Right renal pelvis (tissue), 4 donors: Measurements from ENCODE around the gene TMEM134. TPM values are rescaled to one million over a fixed set of nuclear protein-coding genes. Genes with fewer than 3 reads are reported as not detected.

ENCODE experiments used
- DNase-seq, 4 donors: peaks; one replicate each; pipeline ENCODE4 v3.0.0-alpha.2; 2013; ENCODE audit warnings: low read depth in 4 of 4, low spot score in 3 of 4, missing footprints in 1 of 4
- polyA plus RNA-seq, 4 donors: library from polyadenylated mRNA; unstranded; fragments of 120-200 nt; gene quantifications; one replicate each; pipeline ENCODE4 v1.2.1, GENCODE V29; 2013; ENCODE audit not compliant: insufficient read length in 4 of 4

TMEM134 gene
- polyA plus RNA-seq, 4 donors: 43.8 to 73.6 (median 49.3) TPM

DNA sequence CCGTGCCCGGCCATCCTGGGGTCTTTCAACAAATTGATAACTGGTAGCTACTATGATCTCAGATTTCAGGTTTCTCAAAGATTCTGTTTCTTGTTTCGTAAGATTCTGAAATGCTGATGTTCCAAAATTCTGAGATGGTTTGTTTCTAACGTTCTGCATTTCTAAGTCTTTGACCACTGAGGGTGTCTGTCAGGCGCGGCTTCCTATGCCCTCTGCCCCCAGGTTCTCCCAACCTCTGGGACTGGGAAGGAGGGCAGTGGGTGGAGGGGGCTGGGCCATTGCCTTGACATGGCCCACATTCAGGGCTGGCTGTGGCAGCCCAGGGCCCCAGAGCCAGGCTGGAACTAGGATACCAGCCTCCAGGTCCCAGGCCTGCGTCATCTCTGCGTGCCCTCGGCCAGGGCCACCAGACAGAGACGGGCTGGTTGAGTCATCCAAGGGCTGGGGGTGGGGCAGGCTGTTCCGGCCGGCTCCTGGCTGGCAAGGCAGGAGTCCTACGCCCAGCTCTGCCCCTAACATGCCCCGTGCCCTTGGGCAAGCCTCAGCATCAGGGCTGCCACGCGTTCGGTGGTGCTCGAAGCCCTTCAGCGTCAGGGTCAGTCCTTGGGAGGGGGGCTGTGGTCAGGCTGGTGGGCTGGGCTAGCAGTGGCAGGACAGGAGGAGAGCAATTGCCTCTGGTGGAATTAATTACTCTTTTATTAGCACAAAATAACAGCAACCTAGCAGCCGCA is 5.2 kb downstream of the TMEM134 start:
- no peak for DNase-seq

GRCh38 chr11:67463186-67463585 is 5.9 kb downstream of the TMEM134 start:
- no peak for DNase-seq

- no peak for DNase-seq
Observed at GRCh38 chr11:67458266-67458665, 10.8 kb downstream of the TMEM134 start.

- DNase-seq: no peak
Observed at GRCh38 chr11:67457453-67457852, 11.6 kb downstream of the TMEM134 start.

GRCh38 chr11:67456068-67456705 is 12.9 kb downstream of the TMEM134 start:
- no peak for DNase-seq

GRCh38 chr11:67455054-67455453 is 14.0 kb downstream of the TMEM134 start, which contains the start of gene CABP4:
CABP4 (plus strand) TSS chr11:67455354; CDS start chr11:67455424, 70 bp downstream.
- no peak for DNase-seq

DNA sequence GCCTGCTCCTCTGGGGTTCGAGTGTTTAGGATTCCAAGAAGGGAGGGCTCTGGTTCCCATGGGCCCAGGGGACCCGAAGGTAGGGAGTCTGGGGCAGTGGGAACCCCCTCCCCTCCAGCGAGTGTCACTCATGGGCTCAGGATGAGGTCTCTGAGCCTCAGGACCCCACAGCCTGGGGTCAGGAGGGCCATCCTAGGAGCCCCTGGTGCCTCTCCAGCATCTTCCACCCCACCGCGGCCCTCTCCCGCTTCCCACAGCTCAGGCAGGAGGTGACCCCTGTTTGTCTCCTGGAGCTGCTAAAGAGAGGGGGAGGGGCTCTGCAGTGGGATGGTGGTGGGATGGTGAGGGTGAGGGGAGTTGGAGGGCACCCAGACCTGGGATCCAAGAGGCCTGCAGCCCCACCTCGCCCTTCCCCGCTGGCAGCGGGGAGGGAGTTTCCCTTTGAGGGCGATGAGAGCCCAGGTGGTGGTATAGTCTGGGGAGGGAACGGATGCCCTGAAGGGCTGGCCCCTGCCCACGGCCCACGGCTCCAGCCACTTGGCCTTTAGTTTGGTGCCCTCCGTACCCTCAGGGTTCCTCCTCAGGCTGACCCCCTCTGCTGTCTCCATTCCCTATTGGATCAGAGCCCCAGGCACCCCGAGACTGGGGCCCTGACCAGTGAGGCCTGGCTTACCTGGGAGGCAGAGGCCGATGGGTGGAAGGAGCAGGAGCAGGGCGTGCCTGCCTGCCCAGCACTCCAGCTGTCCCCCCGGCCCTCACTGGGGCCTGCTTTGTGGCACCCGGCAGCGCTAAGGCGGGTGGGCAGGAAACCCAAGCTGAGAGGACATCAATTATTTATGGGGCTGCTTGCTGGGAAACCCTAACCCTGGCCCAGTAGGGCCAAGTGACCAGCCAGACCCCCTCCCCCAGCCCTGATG is 15.0 kb downstream of the TMEM134 start:
- no peak for DNase-seq

- no peak for DNase-seq
Observed at GRCh38 chr11:67452141-67452952, 16.7 kb downstream of the TMEM134 start, which contains the start of gene GPR152. GPR152 (minus strand) TSS chr11:67452729; CDS start chr11:67452724, 5 bp downstream.

GRCh38 chr11:67451658-67451976 is 17.4 kb downstream of the TMEM134 start:
- no peak for DNase-seq

DNA sequence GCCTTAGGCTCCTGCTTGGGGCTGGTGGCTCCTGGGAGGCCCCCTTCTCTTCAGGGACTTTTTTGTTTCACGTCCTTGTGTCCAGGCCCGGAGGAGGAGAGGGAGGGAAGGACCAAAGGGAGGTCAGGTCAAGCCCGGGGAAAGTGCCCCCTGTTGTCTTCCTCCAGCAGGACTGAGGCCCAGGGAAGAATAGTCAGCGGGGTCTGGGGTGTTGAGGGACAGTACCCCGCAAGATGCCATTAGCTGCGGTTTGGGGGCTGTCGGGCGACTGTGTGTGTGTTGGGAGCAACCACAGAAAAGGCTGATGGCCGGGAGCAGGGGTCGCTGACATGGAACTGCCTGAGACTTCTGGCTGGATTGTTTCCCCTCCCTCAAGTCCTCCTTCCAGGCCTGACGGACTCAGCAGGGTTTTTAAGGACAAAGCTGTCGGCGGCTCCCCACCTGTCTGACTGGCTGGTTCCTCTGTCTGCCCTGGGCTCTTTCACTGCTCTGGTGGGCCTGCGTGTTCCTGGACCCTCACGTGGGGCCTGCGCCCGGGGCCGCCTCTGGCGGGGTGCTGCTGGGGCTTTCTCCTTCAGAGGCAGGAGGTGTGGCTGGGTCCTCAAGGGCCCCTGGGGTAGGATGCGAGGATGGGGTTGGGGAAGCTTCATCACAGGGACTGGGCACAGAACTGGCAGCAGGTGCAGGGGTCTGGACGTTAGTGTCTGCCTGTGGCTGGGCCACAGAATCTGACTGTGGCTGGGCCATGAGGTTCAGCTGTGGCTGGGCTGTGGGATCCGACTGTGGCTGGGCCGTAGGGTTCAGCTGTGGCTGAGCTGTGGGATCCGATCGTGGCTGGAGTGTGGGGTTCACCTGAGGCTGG is 18.0 kb downstream of the TMEM134 start:
- DNase-seq: no peak

DNA sequence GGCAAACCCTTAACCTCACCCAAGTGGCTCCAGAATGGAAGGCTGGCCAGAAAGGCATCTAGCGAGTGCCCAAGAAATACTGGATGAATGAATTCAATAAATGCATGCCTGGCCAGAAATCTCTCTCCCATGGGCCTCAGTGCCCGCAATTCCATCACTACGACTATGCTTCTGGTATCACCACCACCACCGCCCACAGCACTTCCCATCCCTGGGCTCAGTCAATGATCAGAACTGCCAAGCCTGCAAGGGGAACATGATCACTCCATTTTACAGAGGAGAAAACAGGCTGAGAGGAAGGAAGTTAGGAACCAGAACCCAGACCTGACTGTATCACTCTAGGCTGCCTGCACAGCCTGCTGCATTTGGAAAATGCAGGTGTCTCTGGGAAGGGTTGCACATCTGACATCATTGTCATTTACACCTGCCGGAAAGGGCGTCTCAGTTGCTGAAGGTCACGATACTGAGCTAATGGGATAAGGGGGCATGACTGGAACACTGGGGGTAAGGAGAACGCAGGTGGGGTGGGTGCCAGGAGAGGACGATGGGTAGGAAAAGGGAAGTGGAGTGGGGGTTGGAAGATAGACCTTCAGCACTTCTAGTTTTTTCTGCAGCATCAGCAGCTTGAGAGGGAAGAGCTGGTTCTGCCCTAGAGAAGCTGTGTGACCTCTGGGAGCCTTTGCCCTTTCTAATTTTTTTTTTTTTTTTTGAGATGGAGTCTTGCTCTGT is 19.8 kb downstream of the TMEM134 start:
- DNase-seq: no peak

- DNase-seq: no peak
Observed at GRCh38 chr11:67448220-67448609, 20.8 kb downstream of the TMEM134 start.

DNA sequence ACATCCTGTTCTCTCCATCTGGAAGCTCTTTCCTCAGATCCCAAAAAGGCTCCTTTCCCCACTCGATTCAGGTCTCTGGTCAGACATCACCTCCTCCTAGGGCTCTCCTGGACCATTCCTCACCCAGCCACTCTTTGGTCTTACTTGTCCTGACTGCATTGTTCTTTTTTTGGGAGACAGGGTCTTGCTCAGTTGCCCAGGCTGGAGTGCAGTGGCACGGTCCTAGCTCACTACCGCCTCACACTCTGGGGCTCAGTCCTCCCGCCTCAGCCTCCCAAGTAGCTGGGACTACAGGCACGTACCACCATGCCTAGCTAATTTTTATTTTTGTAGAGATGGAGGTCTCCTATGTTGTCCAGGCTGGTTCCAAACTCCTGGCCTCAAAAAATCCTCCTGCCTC is 23.5 kb downstream of the TMEM134 start:
- no peak for DNase-seq

- DNase-seq: no peak
Observed at GRCh38 chr11:67442504-67443404, 26.3 kb downstream of the TMEM134 start.

DNA sequence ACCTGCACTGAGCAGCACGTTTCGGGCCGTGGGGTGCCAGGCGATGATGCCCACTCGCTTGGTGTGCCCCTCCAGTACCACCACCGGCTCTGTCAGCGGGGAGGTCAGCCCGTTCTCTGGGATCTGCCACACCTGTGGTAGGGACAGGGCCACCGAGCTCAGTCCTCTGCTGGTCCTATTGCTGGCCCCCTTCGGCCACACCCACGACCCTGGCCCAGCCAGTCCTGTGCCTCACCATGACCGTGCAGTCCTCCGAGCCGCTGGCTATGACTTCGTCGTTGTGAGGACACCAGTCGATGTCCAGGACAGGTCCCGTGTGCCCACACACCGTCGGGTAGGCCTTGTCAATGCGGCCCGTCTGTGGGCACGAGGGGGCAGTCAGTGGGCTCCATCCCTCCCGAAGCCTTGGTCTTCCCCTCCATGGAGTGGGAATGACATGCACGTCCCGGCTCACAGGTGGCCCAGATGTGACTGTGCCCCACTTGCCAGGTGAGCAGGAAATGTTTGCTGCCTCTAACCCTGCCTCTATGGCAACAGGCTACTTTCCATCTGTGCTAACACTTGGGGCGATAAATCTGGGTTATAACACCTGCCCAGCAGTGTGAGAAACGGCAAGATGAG is 27.2 kb downstream of the TMEM134 start:
- DNase-seq: no peak

- DNase-seq: no peak
Observed at GRCh38 chr11:67441098-67441563, 27.9 kb downstream of the TMEM134 start.
